ENCODE measurements around the gene MAP3K13. TPM values are rescaled to one million over a fixed set of nuclear protein-coding genes. Genes with fewer than 3 reads are reported as not detected.

Gene MAP3K13
- total RNA-seq, 1 experiment from 2014 or later = 10.6 TPM

GRCh38 chr3:185363662-185364203 is 797 bp downstream of the MAP3K13 start:
- no peak overlapping the region for H3K27ac Mint-ChIP-seq
- Histone ChIP-seq H3K79me2 (ENCODE audit: insufficient read depth, low read length) (no peaks in the 10 kb centered on the region), H3K9ac (ENCODE audit: extremely low read depth, insufficient read length, low read length) (peak overlapping the region; percentile 65), H4K8ac (replicated peaks; ENCODE audit: insufficient read length, low read depth, low read length) (no peak overlapping the region), H2BK120ac (ENCODE audit: low read depth, low read length, poor library complexity, severe bottlenecking) (no peak overlapping the region), H4K20me1 (ENCODE audit: control insufficient read depth, insufficient read depth, insufficient read length) (no peaks in the 10 kb centered on the region), H2AFZ (ENCODE audit: low read length) (peak overlapping the region; percentile 97), H2BK20ac (ENCODE audit: low read depth, low read length, poor library complexity, severe bottlenecking) (no peak overlapping the region), H3K4ac (ENCODE audit: low read depth, low read length) (no peak overlapping the region), H4K5ac (ENCODE audit: insufficient read length, low read depth, low read length) (no peak overlapping the region), H2BK12ac (ENCODE audit: insufficient read length, low read depth, low read length) (no peak overlapping the region), H4K91ac (ENCODE audit: insufficient read length, low read depth, low read length) (no peak overlapping the region), H3K23me2 (ENCODE audit: insufficient read length, low read depth, low read length, poor library complexity, severe bottlenecking) (peaks cover 7% of the 10 kb centered on the region), H2BK15ac (ENCODE audit: low read depth, low read length) (no peak overlapping the region), H3K4me1 (ENCODE audit: insufficient read depth, low read length) (no peaks in the 10 kb centered on the region), H3K27ac (ENCODE audit: insufficient read length, low read depth, low read length) (no peak overlapping the region), H3K9me3 (ENCODE audit: control insufficient read depth, low read depth, low read length) (no peaks in the 10 kb centered on the region), H2BK5ac (ENCODE audit: insufficient read length, low read length) (no peak overlapping the region), H3K14ac (ENCODE audit: insufficient read depth, low read length) (no peak overlapping the region), H3T11ph (ENCODE audit: low read length) (no peak overlapping the region), H3K79me1 (ENCODE audit: insufficient read depth, low read depth, low read length, poor library complexity, severe bottlenecking) (no peaks in the 10 kb centered on the region), H3K27me3 (ENCODE audit: insufficient read depth, low read length) (no peaks in the 10 kb centered on the region; the same call in 1 of the 2 replicates), H3K23ac (ENCODE audit: insufficient read length, low read depth, low read length) (no peak overlapping the region), H2AK5ac (ENCODE audit: insufficient read length, low read length) (no peak overlapping the region), H3K4me2 (ENCODE audit: insufficient read depth, insufficient read length, low read length) (peak overlapping the region; percentile 96), H3K18ac (ENCODE audit: insufficient read length, low read depth, low read length) (no peak overlapping the region), H3K56ac (ENCODE audit: insufficient read length, low read depth, low read length) (no peak overlapping the region)
- peaks cover 49% of the 10 kb centered on the region for H3K27me3 Mint-ChIP-seq (ENCODE audit: low read depth)
- TF ChIP-seq CTCF (conservative IDR thresholded peaks at IDR 0.05) = no peak
- no peaks in the 10 kb centered on the region for H3K9me3 Mint-ChIP-seq
- H3K36me3 Mint-ChIP-seq (ENCODE audit: insufficient read depth in 1 of 3, low read depth in 3 of 3) = no peaks in the 10 kb centered on the region
- H3K4me3 Mint-ChIP-seq = peak overlapping the region; percentile 64 to 85
- no peak for DNase-seq
- no CpG with 5 or more reads among the region's 8 CpGs for WGBS (ENCODE audit: extremely low coverage, insufficient read length, low lambda C conversion rate)
- peaks cover 10 to 14% of the 10 kb centered on the region in 2 experiments for H3K4me1 Mint-ChIP-seq

Data from H9 (cell line).